Uterus (tissue), 4 donors: Measurements from ENCODE around the gene PLEKHH3. TPM values are rescaled to one million over a fixed set of nuclear protein-coding genes. Genes with fewer than 3 reads are reported as not detected.

Source experiments
- DNase-seq, 2 donors: peaks; one replicate each; pipeline ENCODE4 v3.0.0-alpha.2; 2019 to 2020
- H3K27ac ChIP-seq, 2 donors: fragments of 200-600 bp; sonication (generic); 1 replicate in 1 of 2; 2 replicates in 1 of 2; pipeline ENCODE4 v1.5.1; 2016 to 2018
- H3K27me3 ChIP-seq, 2 donors: fragments of 200-600 bp; sonication (generic); one replicate each; pipeline ENCODE4 v1.5.1; 2018 to 2019; ENCODE audit warnings: control low read depth in 1 of 2
- H3K36me3 ChIP-seq, 2 donors: fragments of 200-600 bp; sonication (generic); one replicate each; pipeline ENCODE4 v1.5.1; 2019; ENCODE audit warnings: control low read depth in 1 of 2
- H3K4me1 ChIP-seq, 2 donors: fragments of 200-600 bp; sonication (generic); one replicate each; pipeline ENCODE4 v1.5.1; 2018 to 2019; ENCODE audit warnings: control low read depth in 1 of 2
- H3K4me3 ChIP-seq, 2 donors: fragments of 200-600 bp; sonication (generic); 1 replicate in 1 of 2; 2 replicates in 1 of 2; pipeline ENCODE4 v1.5.1; 2018 to 2019; ENCODE audit warnings: mild to moderate bottlenecking in 1 of 2
- H3K9me3 ChIP-seq, 2 donors: fragments of 200-600 bp; sonication (generic); one replicate each; pipeline ENCODE4 v1.5.1; 2019; ENCODE audit warnings: control low read depth in 1 of 2
- POLR2A ChIP-seq, 2 donors: fragments of 450-650 bp; IDR thresholded peaks; one replicate each; pipeline ENCODE4 v1.6.1; 2016; ENCODE audit warnings: antibody characterized with exemption in 2 of 2, mild to moderate bottlenecking in 1 of 2, moderate library complexity in 1 of 2
- intact Hi-C: fragments of 100-400 bp; cut with DNase I; formaldehyde crosslinking; loops from one replicate; pipeline ENCODE4 v1.15.1; 2023; ENCODE audit warnings: low total_unique reads
- total RNA-seq, 4 donors: library from RNA; depleted of rRNA in 3 of 4; stranded (reverse); fragments of >200 nt in 3 of 4; gene quantifications; one replicate each; pipeline versions ENCODE4 v1.1.0 to v1.2.4, GENCODE V29; 2014 to 2023
- TF ChIP-seq, protein P1 (sequence below), 4 experiments: fragments of 200-600 bp in 2 of 4; fragments of 450-650 bp in 2 of 4; sonication (generic) in 2 of 4; IDR thresholded peaks; one replicate each; pipeline ENCODE4 v1.5.1; 2016 to 2019; ENCODE audit warnings: antibody characterized with exemption in 4 of 4, mild to moderate bottlenecking in 2 of 4, moderate library complexity in 1 of 4
- donor health status: DM: yes; HTN: yes; CAD: no.

PLEKHH3 gene
- total RNA-seq, 4 donors from 2014 or later, result 2.9 to 102 (median 19.2) TPM

DNA sequence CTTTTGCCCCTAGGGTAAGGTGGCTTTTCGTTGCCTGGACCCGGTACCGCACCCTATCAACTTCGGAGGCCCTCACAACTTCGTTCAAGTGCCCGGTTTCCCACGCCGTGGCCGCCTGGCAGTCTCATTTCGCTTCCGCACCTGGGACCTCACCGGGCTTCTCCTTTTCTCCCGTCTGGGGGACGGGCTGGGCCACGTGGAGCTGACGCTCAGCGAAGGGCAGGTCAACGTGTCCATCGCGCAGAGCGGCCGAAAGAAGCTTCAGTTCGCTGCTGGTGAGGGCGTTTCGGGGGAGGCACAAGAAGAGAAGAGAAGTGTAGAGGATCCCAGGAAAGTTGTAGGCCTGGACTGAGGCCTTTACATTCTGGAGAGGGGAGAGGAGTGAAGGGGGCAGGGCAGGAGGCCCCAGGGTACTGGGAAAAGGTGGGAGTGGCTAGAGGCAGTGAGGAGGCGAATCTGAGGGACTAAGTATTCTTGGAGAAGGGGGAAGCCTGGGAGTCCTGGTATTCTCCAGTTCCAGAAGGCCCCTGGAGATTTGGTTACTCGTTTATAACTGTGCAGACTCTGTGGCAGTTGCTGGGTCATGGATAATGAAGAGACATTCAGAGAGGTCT, 11.0 kb upstream of the PLEKHH3 start:
- no peaks in the 10 kb centered on the region for H3K9me3 ChIP-seq
- no peaks in the 10 kb centered on the region for H3K36me3 ChIP-seq
- no peak for TF ChIP-seq POLR2A (IDR thresholded peaks at IDR 0.05)
- TF ChIP-seq, protein P1, sequence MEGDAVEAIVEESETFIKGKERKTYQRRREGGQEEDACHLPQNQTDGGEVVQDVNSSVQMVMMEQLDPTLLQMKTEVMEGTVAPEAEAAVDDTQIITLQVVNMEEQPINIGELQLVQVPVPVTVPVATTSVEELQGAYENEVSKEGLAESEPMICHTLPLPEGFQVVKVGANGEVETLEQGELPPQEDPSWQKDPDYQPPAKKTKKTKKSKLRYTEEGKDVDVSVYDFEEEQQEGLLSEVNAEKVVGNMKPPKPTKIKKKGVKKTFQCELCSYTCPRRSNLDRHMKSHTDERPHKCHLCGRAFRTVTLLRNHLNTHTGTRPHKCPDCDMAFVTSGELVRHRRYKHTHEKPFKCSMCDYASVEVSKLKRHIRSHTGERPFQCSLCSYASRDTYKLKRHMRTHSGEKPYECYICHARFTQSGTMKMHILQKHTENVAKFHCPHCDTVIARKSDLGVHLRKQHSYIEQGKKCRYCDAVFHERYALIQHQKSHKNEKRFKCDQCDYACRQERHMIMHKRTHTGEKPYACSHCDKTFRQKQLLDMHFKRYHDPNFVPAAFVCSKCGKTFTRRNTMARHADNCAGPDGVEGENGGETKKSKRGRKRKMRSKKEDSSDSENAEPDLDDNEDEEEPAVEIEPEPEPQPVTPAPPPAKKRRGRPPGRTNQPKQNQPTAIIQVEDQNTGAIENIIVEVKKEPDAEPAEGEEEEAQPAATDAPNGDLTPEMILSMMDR (IDR thresholded peaks at IDR 0.05), result no peak
- intact Hi-C loops, result no loop called here
- DNase-seq, result no peak
- peaks cover 0 to 6% of the 10 kb centered on the region in 2 donors for H3K4me1 ChIP-seq
- no peaks in the 10 kb centered on the region for H3K27me3 ChIP-seq
- no peak overlapping the region for H3K4me3 ChIP-seq
- no peak overlapping the region for H3K27ac ChIP-seq

DNA sequence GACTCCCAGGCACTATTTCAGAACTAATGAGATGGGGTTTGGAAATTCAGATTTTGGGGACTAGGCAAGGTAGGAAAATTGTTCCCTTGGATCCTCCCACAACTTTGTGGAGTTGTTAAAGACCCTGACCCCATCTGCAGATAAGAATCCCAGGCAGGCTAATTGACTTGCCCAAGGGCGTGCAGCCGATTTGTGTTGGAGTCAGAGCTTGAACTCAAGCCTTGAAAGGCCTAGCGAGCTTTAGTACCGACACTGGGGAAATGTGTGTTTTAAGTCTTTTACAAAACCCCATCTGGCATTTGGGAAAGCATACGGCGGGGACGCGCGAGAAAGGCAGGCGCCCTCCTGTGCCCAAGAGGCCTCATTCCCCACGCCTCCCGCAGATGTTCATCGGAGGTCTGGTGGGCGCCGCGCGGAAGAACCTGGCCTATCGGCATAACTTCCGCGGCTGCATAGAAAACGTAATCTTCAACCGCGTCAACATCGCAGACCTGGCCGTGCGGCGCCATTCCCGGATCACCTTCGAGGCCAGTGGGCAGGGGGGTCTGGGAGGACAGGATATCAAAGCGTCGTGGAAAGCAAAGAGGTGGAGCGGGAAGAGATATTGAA, 9.8 kb upstream of the PLEKHH3 start:
- intact Hi-C loops, result no loop called here
- Histone ChIP-seq H3K9me3 (no peaks in the 10 kb centered on the region), H3K27me3 (no peaks in the 10 kb centered on the region), H3K4me3 (no peak overlapping the region), H3K4me1 (peaks cover 0 to 6% of the 10 kb centered on the region in 2 donors), H3K36me3 (no peaks in the 10 kb centered on the region), H3K27ac (no peak overlapping the region)
- TF ChIP-seq, protein P1 (IDR thresholded peaks at IDR 0.05), result no peak
- TF ChIP-seq POLR2A (IDR thresholded peaks at IDR 0.05), result no peak
- DNase-seq, result no peak

DNA sequence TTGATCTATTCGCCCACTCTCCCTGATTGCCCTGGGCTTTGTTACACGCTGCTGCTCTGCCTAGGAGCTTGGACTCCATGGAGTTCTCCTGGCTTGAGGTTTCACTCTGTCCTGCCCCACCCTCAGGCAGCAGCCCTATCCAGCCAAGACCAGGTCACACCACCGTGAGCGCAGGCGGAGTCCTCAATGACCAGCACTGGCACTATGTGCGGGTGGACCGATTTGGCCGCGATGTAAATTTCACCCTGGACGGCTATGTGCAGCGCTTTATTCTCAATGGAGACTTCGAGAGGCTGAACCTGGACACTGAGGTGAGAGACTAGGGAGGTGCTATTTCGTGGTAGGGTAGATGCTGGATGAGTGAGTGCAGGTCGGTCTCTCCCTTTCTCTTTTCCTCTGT, 9.0 kb upstream of the PLEKHH3 start:
- intact Hi-C loops, result no loop called here
- Histone ChIP-seq H3K4me3 (no peak overlapping the region), H3K27me3 (no peaks in the 10 kb centered on the region), H3K4me1 (peaks cover 0 to 6% of the 10 kb centered on the region in 2 donors), H3K27ac (no peak overlapping the region), H3K36me3 (no peaks in the 10 kb centered on the region), H3K9me3 (no peaks in the 10 kb centered on the region)
- TF ChIP-seq, protein P1 (IDR thresholded peaks at IDR 0.05), result no peak
- no peak for TF ChIP-seq POLR2A (IDR thresholded peaks at IDR 0.05)
- DNase-seq, result no peak

DNA sequence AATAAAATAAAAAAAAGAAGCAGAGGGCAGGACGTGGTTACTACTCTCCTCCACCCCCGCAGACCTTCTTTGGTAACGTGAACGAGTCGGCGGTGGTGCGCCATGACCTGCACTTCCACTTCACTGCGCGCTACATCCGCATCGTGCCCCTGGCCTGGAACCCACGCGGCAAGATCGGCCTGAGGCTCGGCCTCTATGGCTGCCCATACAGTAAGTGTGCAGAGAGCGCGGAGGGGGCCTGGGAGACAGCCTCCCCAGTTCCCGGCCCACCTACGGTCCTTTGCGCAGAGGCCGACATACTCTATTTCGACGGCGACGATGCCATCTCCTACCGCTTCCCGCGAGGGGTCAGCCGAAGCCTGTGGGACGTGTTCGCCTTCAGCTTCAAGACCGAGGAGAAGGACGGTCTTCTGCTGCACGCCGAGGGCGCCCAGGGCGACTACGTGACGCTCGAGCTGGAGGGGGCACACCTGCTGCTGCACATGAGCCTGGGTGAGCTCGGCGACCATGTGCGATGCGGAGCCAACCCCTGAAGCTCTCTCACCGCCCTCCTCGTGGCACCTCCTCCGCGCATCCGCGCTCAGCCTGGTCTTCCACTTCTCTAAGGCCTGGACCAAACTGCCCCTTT, 8.2 kb upstream of the PLEKHH3 start:
- H3K27ac ChIP-seq, result no peak overlapping the region
- H3K27me3 ChIP-seq, result no peaks in the 10 kb centered on the region
- no peak for DNase-seq
- H3K9me3 ChIP-seq, result no peaks in the 10 kb centered on the region
- no peak overlapping the region for H3K4me3 ChIP-seq
- intact Hi-C loops, result no loop called here
- H3K36me3 ChIP-seq, result no peaks in the 10 kb centered on the region
- TF ChIP-seq, protein P1 (IDR thresholded peaks at IDR 0.05), result no peak
- no peak for TF ChIP-seq POLR2A (IDR thresholded peaks at IDR 0.05)
- H3K4me1 ChIP-seq, result peaks cover 0 to 6% of the 10 kb centered on the region in 2 donors

DNA sequence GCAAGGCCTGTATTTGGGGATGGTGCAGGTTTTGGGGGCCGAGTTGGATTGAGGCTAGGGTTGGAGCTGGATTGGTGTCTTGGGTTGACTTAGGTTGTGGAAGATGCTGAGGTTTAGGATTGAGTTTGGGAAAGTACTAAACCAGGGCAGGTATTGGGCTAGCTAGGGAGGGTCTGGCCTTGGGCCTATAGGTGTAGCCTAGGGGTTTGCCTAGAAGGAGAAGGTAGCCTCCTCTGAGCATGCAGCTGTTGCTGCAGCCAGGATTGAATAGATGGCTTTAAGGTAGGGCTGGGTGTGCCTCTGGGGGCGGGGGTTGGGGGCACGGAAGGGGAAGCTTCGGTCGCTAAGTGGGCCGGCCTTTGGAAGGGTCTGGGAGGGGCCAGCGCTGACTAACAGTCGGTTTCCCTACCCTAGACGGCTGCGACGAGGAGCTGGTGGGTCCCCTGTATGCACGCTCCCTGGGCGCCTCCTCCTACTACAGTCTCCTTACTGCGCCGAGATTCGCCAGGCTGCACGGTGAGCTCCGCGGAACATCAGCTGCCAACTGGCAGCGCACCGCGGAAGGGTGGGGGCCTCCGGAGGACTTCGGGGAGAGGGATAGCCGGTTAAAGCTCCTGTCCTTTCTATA, 6.7 kb upstream of the PLEKHH3 start:
- no peaks in the 10 kb centered on the region for H3K9me3 ChIP-seq
- no peaks in the 10 kb centered on the region for H3K27me3 ChIP-seq
- peak overlapping the region; percentile 48 to 56 for H3K4me3 ChIP-seq
- no peaks in the 10 kb centered on the region for H3K36me3 ChIP-seq
- DNase-seq, result peak; percentile 60 to 68
- H3K4me1 ChIP-seq, result peaks cover 3 to 16% of the 10 kb centered on the region in 2 donors
- H3K27ac ChIP-seq, result peak overlapping the region; percentile 96 to 97
- TF ChIP-seq, protein P1 (IDR thresholded peaks at IDR 0.05), result no peak
- TF ChIP-seq POLR2A (IDR thresholded peaks at IDR 0.05), result no peak
- intact Hi-C loops, result no loop called here
